ENCODE data around the gene SGIP1. TPM values are rescaled to one million over a fixed set of nuclear protein-coding genes. Genes with fewer than 3 reads are reported as not detected.

SGIP1 gene
- total RNA-seq, 4 donors from 2014 or later, result 3.9 to 14.7 (median 6.5) TPM

- WGBS, 2 donors, result 59 to 65% methylated on average over 3 of the region's 3 CpGs
Measured at GRCh38 chr1:66519992-66520391, 14.0 kb upstream of the SGIP1 start.

GRCh38 chr1:66520655-66521054 is 13.3 kb upstream of the SGIP1 start:
- TF ChIP-seq CTCF (IDR thresholded peaks at IDR 0.05), result no peak
- no peak for TF ChIP-seq EP300 (IDR thresholded peaks at IDR 0.05)
- no peak for TF ChIP-seq POLR2A (IDR thresholded peaks at IDR 0.05)
- H3K27me3 ChIP-seq, result no peaks in the 10 kb centered on the region
- H3K27ac ChIP-seq, result no peak overlapping the region
- no peaks in the 10 kb centered on the region for H3K36me3 ChIP-seq
- H3K4me1 ChIP-seq, result no peaks in the 10 kb centered on the region
- H3K9me3 ChIP-seq, result no peaks in the 10 kb centered on the region
- 75 to 82% methylated on average over 6 of the region's 6 CpGs for WGBS, 2 donors
- DNase-seq (ENCODE audit: low spot score in 2 of 2), result no peak
- H3K4me3 ChIP-seq, result no peak overlapping the region

More at GRCh38 chr1:66519992-66520391, 14.0 kb upstream of the SGIP1 start:
- H3K9me3 ChIP-seq, result no peaks in the 10 kb centered on the region
- H3K36me3 ChIP-seq, result no peaks in the 10 kb centered on the region
- H3K27me3 ChIP-seq, result no peaks in the 10 kb centered on the region
- TF ChIP-seq CTCF (IDR thresholded peaks at IDR 0.05) (no peak), EP300 (IDR thresholded peaks at IDR 0.05) (no peak)
- no peak for DNase-seq (ENCODE audit: low spot score in 2 of 2)
- no peaks in the 10 kb centered on the region for H3K4me1 ChIP-seq
- H3K4me3 ChIP-seq, result no peak overlapping the region
- H3K27ac ChIP-seq, result no peak overlapping the region

GRCh38 chr1:66521721-66522365 is 12.1 kb upstream of the SGIP1 start:
- no peaks in the 10 kb centered on the region for H3K9me3 ChIP-seq
- 79% methylated on average over 3 of the region's 3 CpGs for WGBS, 2 donors
- no peaks in the 10 kb centered on the region for H3K27me3 ChIP-seq
- no peak for DNase-seq (ENCODE audit: low spot score in 2 of 2)
- H3K4me3 ChIP-seq, result no peak overlapping the region
- no peak overlapping the region for H3K27ac ChIP-seq
- H3K36me3 ChIP-seq, result no peaks in the 10 kb centered on the region
- no peaks in the 10 kb centered on the region for H3K4me1 ChIP-seq
- TF ChIP-seq POLR2A (IDR thresholded peaks at IDR 0.05), result no peak
- no peak for TF ChIP-seq CTCF (IDR thresholded peaks at IDR 0.05)

GRCh38 chr1:66523562-66523961 is 10.4 kb upstream of the SGIP1 start:
- Histone ChIP-seq H3K27ac (no peak overlapping the region), H3K4me3 (no peak overlapping the region), H3K27me3 (no peaks in the 10 kb centered on the region), H3K4me1 (no peaks in the 10 kb centered on the region), H3K9me3 (no peaks in the 10 kb centered on the region), H3K36me3 (no peaks in the 10 kb centered on the region)
- no peak for TF ChIP-seq CTCF (IDR thresholded peaks at IDR 0.05)
- TF ChIP-seq EP300 (IDR thresholded peaks at IDR 0.05), result no peak
- TF ChIP-seq POLR2A (IDR thresholded peaks at IDR 0.05), result no peak
- DNase-seq (ENCODE audit: low spot score in 2 of 2), result no peak

- Histone ChIP-seq H3K9me3 (no peaks in the 10 kb centered on the region), H3K27ac (no peak overlapping the region), H3K27me3 (no peaks in the 10 kb centered on the region), H3K4me1 (no peaks in the 10 kb centered on the region), H3K4me3 (no peak overlapping the region), H3K36me3 (no peaks in the 10 kb centered on the region)
- TF ChIP-seq EP300 (IDR thresholded peaks at IDR 0.05) (no peak), CTCF (IDR thresholded peaks at IDR 0.05) (no peak), POLR2A (IDR thresholded peaks at IDR 0.05) (no peak)
- WGBS, 2 donors, result 92 to 97% methylated on average over 1 of the region's 1 CpG
- no peak for DNase-seq (ENCODE audit: low spot score in 2 of 2)
Measured at GRCh38 chr1:66525086-66525485, 8.9 kb upstream of the SGIP1 start.
